Gastrocnemius medialis (tissue), 4 donors: ENCODE data around the gene C1orf174. TPM values are rescaled to one million over a fixed set of nuclear protein-coding genes. Genes with fewer than 3 reads are reported as not detected.

ENCODE experiments used
- ATAC-seq, 2 donors: fragments of 150-250 bp; one replicate each; pipeline ENCODE4 v1.9.1; 2016
- DNase-seq, 2 donors: peaks; one replicate each; pipeline ENCODE4 v3.0.0-alpha.2; 2019
- H3K27ac ChIP-seq, 4 donors: fragments of 200-600 bp; sonication (generic); 1 replicate in 1 of 4; 2 replicates in 3 of 4; pipeline ENCODE4 v1.5.1; 2016 to 2018; ENCODE audit warnings: mild to moderate bottlenecking in 2 of 4, moderate library complexity in 1 of 4
- H3K27me3 ChIP-seq, 3 donors: fragments of 200-600 bp; sonication (generic) in 2 of 3; 1 replicate in 1 of 3; 2 replicates in 2 of 3; pipeline versions ENCODE4 v1.5.1 to v1.6.0; 2016 to 2019; ENCODE audit warnings: mild to moderate bottlenecking in 1 of 3, moderate library complexity in 1 of 3
- H3K36me3 ChIP-seq, 2 donors: fragments of 200-600 bp; sonication (generic) in 1 of 2; one replicate each; pipeline ENCODE4 v1.5.1; 2017 to 2018
- H3K4me1 ChIP-seq, 2 donors: fragments of 200-600 bp; sonication (generic) in 1 of 2; one replicate each; pipeline ENCODE4 v1.5.1; 2016 to 2017; ENCODE audit warnings: mild to moderate bottlenecking in 2 of 2
- H3K4me3 ChIP-seq, 4 donors: fragments of 200-600 bp; sonication (generic) in 3 of 4; 1 replicate in 1 of 4; 2 replicates in 3 of 4; pipeline ENCODE4 v1.5.1; 2016 to 2019; ENCODE audit warnings: mild to moderate bottlenecking in 2 of 4
- H3K9me3 ChIP-seq, 3 donors: fragments of 200-600 bp; sonication (generic) in 2 of 3; 1 replicate in 1 of 3; 2 replicates in 2 of 3; pipeline ENCODE4 v1.5.1; 2016 to 2019
- POLR2A ChIP-seq, 2 donors: fragments of 450-650 bp; IDR thresholded peaks; one replicate each; pipeline ENCODE4 v1.6.1; 2017; ENCODE audit warnings: antibody characterized with exemption in 2 of 2, mild to moderate bottlenecking in 2 of 2, moderate library complexity in 2 of 2
- in situ Hi-C, 4 donors: fragments of 200-750 bp; cut with MboI; loops; one replicate each; pipeline versions ENCODE4 v1.15.0 to v1.8.0; 2017; ENCODE audit warnings: low sequenced_read_pairs in 4 of 4
- intact Hi-C: fragments of 100-400 bp; cut with DNase I; formaldehyde crosslinking; loops from one replicate; pipeline ENCODE4 v1.15.1; 2023; ENCODE audit warnings: low total_unique reads
- total RNA-seq, 4 donors: library from RNA; depleted of rRNA; stranded (reverse); fragments of >200 nt; gene quantifications; one replicate each; pipeline versions ENCODE4 v1.1.0 to v1.2.3, GENCODE V29; 2016
- TF ChIP-seq, protein P1 (sequence below), 5 experiments: fragments of 450-650 bp in 3 of 5; fragments of 200-600 bp in 2 of 5; sonication (generic) in 2 of 5; IDR thresholded peaks in 4 of 5; conservative IDR thresholded peaks in 1 of 5; 1 replicate in 4 of 5; 2 replicates in 1 of 5; pipeline ENCODE4 v1.5.1; 2016 to 2019; ENCODE audit warnings: antibody characterized with exemption in 5 of 5, mild to moderate bottlenecking in 3 of 5, moderate library complexity in 3 of 5

The C1orf174 gene
- total RNA-seq, 4 donors from 2014 or later: 10.1 to 28.5 (median 13.5) TPM

DNA sequence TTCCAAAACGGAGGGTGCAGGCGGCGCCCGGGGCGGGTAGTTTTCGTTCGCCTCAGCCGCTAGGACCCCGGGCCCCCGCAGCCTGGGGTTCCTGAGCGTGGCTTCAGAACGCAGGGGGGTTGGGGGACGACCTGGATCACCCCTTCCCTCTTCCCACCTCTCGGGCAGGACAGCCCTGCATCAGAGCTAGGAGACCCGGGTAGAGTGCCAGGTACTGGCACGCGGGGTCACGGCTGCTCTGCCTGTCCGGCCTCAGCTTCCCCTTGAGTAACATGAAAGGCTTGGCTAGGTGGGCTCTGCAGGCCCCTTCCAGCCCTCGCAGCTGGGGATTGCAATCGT is 42.3 kb downstream of the C1orf174 start:
- ATAC-seq (no peak), DNase-seq (no peak)
- Histone ChIP-seq H3K9me3 (no peaks in the 10 kb centered on the region), H3K4me1 (peaks cover 19 to 22% of the 10 kb centered on the region in 2 donors), H3K36me3 (no peaks in the 10 kb centered on the region), H3K27ac (peak overlapping the region; percentile 78 to 87 (median 84)), H3K27me3 (no peaks in the 10 kb centered on the region), H3K4me3 (peak overlapping the region; percentile 66 to 92 (median 84))
- intact Hi-C loops: loop anchor here (1.0 to 5.0 kb wide), 2 partner anchors 43 to 60 kb away; partner anchors contain the start of genes C1orf174 and LRRC47
- no peak for TF ChIP-seq POLR2A (IDR thresholded peaks at IDR 0.05)
- TF ChIP-seq, protein P1, sequence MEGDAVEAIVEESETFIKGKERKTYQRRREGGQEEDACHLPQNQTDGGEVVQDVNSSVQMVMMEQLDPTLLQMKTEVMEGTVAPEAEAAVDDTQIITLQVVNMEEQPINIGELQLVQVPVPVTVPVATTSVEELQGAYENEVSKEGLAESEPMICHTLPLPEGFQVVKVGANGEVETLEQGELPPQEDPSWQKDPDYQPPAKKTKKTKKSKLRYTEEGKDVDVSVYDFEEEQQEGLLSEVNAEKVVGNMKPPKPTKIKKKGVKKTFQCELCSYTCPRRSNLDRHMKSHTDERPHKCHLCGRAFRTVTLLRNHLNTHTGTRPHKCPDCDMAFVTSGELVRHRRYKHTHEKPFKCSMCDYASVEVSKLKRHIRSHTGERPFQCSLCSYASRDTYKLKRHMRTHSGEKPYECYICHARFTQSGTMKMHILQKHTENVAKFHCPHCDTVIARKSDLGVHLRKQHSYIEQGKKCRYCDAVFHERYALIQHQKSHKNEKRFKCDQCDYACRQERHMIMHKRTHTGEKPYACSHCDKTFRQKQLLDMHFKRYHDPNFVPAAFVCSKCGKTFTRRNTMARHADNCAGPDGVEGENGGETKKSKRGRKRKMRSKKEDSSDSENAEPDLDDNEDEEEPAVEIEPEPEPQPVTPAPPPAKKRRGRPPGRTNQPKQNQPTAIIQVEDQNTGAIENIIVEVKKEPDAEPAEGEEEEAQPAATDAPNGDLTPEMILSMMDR (IDR thresholded peaks at IDR 0.05 in 4 of 5, conservative IDR thresholded peaks at IDR 0.05 in 1 of 5): no peak
- in situ Hi-C loops: no loop called here

DNA sequence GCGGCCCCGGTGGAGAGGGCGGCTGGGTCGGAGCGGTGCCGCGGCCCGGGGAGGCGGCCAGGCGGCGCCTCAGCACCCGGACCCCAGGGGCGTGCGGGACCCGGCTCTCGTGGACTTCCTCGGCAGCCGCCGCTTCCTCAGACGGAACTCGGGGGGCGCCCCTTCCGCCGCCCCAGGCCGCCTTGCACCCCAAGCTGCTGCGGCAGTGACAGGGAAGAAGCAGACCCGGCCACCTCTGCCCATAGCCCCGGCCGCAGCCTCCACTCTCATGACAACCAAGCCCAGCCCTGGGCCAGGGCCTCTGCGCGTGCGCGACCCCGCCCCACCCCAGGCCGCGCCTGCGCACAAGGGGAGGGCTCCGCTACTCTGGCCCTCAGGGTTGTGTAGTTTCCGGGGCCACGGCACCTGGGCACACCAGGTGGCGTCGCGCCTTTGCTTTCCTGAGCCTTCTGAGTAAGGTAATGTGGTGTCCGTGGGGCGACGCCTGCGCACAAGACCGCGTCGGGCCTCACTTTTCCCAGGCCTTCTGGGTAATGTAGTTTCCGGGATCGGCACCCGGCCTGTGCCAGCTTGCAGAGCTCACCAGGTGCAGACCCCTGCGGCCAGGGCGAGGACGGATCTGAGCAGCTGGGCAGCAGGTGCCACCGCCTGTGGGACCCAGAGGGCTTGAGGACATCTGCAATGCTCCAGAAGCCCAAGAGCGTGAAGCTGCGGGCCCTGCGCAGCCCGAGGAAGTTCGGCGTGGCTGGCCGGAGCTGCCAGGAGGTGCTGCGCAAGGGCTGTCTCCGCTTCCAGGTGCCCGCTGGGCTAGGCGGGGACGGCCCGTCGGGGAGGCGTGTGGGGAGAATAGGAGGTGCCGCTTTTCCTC is 42.9 kb downstream of the C1orf174 start, which contains the start of the genes CEP104 and DFFB:
TSS of gene CEP104 (minus strand) at position 289 of the 868 bp plus-strand sequence. CDS start 4,804 bp downstream, outside the sequence.
TSS of gene DFFB (plus strand) at position 554 of the 868 bp plus-strand sequence. CDS start at position 682, 128 bp downstream.
- DNase-seq (peak; percentile 89 to 97), ATAC-seq (peak; percentile 94 to 95)
- no peaks in the 10 kb centered on the region for H3K9me3 ChIP-seq
- no peaks in the 10 kb centered on the region for H3K27me3 ChIP-seq
- H3K4me1 ChIP-seq: peaks cover 19 to 22% of the 10 kb centered on the region in 2 donors
- intact Hi-C loops: loop anchor here (1.0 to 5.0 kb wide), 2 partner anchors 43 to 60 kb away; partner anchors contain the start of genes C1orf174 and LRRC47
- in situ Hi-C loops: no loop called here
- peaks cover 0 to under 1% of the 10 kb centered on the region in 2 donors for H3K36me3 ChIP-seq
- peak; percentile 50 to 56 for TF ChIP-seq POLR2A (IDR thresholded peaks at IDR 0.05)
- TF ChIP-seq, protein P1 (IDR thresholded peaks at IDR 0.05 in 4 of 5, conservative IDR thresholded peaks at IDR 0.05 in 1 of 5): no peak
- peak within 1 kb of the TSS; percentile 78 to 87 (median 84) for H3K27ac ChIP-seq
- peak within 1 kb of the TSS; percentile 66 to 92 (median 84) for H3K4me3 ChIP-seq

DNA sequence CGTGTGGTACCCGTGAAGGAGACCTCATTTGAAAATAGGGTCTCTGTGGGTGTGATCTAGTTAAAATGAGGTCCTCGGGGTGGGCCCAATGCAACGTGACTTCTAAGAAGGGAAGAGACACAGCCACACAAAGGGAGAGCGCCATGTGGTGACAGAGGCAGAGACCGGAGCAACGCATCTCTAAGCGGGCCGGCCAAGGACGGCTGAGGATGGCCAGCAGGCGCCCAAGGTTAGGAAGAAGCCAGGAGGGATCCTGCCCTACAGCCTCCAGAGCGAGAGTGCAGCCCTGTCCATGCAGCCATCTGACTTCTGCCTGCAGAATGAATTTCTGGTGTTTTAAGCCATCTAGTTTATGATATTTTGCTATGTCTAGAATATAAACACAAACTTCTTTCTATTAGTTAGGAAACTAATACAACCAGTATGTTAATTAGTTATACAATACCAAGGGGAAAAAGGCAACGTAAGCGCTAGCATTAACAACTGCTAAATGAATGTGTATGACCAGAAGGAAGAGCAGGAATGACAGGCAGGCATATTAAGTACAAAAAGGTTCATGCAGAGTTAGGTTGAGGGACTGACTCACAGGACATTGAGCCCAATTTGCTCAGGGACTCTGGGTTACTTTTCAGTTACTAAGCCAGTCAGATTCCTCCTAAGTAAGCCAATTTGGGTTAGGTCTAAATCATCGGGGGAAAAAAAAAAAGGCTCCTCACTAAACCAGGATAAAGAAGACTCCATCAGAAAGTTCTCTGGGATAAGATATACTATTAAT is 47.2 kb downstream of the C1orf174 start:
- H3K27ac ChIP-seq: no peak overlapping the region
- no peaks in the 10 kb centered on the region for H3K9me3 ChIP-seq
- H3K4me1 ChIP-seq: peaks cover 12 to 17% of the 10 kb centered on the region in 2 donors
- intact Hi-C loops (no loop called here), in situ Hi-C loops (no loop called here)
- no peak for DNase-seq
- H3K36me3 ChIP-seq: peaks cover 0 to 27% of the 10 kb centered on the region in 2 donors
- no peak for TF ChIP-seq POLR2A (IDR thresholded peaks at IDR 0.05)
- TF ChIP-seq, protein P1 (IDR thresholded peaks at IDR 0.05 in 4 of 5, conservative IDR thresholded peaks at IDR 0.05 in 1 of 5): no peak
- H3K27me3 ChIP-seq: no peaks in the 10 kb centered on the region
- H3K4me3 ChIP-seq: no peak overlapping the region
- ATAC-seq: no peak

DNA sequence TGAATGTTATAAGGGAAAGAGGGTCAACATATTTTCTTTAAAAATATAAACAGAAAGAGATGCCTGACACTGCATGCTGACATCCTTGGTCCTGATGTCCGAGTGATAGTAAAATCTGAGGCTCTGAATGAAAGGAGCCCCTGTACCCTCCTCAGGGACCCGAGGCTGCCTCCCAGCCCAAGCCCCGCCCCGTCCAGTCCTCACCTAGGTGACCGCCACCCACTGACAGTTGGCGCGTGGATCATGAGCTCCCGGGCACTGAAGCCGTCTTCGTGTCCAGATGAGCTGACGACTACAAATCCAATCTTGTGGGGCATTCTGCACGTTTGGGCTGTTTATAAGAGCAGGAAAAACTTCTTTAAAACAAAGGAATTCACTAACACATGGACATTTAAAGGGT is 48.0 kb downstream of the C1orf174 start:
- Histone ChIP-seq H3K27ac (no peak overlapping the region), H3K36me3 (peaks cover 0 to 35% of the 10 kb centered on the region in 2 donors), H3K4me1 (peaks cover 10 to 13% of the 10 kb centered on the region in 2 donors), H3K9me3 (no peaks in the 10 kb centered on the region), H3K27me3 (no peaks in the 10 kb centered on the region), H3K4me3 (no peak overlapping the region)
- no peak for TF ChIP-seq POLR2A (IDR thresholded peaks at IDR 0.05)
- TF ChIP-seq, protein P1 (IDR thresholded peaks at IDR 0.05 in 4 of 5, conservative IDR thresholded peaks at IDR 0.05 in 1 of 5): no peak
- intact Hi-C loops: no loop called here
- in situ Hi-C loops: no loop called here
- DNase-seq (no peak), ATAC-seq (no peak)
